ENCODE data around the gene DCHS1.
"Not testable (repeated sequence)": the region's sequence is repeated elsewhere in the genome, so short reads cannot be mapped to it uniquely, and the experiment has no call there.

GRCh38 chr11:6690431-6691132 is 35.0 kb upstream of the DCHS1 start:
- TF ChIP-seq EP300, CTCF, POLR2A (IDR thresholded peaks at IDR 0.05): not testable (repeated sequence)

Measured in ovary (tissue), 3 donors.